Astrocyte of the spinal cord (primary cell): ENCODE measurements around the gene HDDC2.

ENCODE experiments used
- DNase-seq: peaks from one replicate; pipeline ENCODE4 v3.0.0; 2011; ENCODE audit warnings: low read depth, low spot score
- H3K4me3 ChIP-seq: 2 replicates; pipeline ENCODE4 v1.5.1; 2011; ENCODE audit warnings: low read depth, mild to moderate bottlenecking, low read length, moderate library complexity
- CTCF ChIP-seq: IDR thresholded peaks from 2 replicates; pipeline ENCODE4 v1.5.1; 2012; ENCODE audit warnings: low read depth, mild to moderate bottlenecking, low read length, inconsistent platforms
- in situ Hi-C: cut with HindIII; loops from 2 replicates; pipeline ENCODE4 v1.10.0; 2017; ENCODE audit warnings: low sequenced_read_pairs

HDDC2 gene

DNA sequence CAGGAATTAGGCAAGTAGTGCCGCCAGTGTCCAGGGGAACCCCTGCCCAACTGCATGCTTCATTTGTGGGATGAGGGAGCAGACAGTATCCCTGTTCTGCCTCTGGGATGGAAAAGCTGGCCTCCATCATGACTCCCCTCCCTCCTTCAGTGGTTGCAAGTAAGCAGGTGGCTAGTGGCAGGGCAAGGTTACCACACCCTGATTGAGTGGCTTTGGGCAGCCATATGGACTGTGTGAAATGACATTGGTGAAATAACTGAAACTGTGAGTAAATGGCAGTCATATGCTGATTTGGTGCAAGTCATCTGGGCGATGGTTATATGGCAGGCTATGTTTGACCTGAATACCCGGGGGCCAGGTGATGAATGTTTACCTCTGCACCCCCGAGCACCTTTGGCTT, 33.0 kb downstream of the HDDC2 start:
- in situ Hi-C loops, result no loop called here
- H3K4me3 ChIP-seq, result no peak overlapping the region
- no peak for TF ChIP-seq CTCF
- DNase-seq, result no peak

DNA sequence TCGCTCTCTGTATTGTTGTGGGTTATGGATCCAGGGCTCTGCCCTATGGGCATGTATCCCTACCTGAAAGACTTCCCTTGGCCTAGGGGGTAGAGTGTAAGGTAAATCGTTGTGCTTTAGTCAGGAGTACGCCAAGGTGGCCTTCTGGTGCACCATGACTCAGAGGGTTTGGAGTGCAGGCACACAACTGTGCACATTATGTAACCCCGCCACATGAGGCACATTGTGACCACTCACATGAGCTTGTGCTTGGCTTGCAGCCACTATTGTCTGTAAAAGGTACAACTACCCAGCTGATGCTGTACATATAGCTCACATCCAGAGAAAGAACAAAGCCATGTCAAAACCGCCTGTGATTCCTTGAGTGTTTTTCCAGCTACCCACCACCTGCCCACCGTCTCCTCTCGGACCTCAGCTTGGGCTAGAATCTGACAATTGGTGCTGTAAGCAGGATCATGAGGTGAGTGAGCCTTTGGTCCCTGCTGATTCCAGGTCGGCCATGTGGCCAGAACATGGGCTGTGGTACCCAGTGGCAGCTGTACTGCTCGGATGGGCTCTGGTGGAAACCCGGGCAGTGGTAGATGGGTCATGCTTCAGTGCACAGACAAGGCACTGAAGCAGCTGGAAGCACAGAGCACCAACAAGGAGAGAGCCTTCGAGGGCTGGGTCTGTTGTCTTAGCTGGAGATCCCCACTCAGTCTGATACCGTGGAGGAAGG, 33.8 kb downstream of the HDDC2 start:
- H3K4me3 ChIP-seq, result no peak overlapping the region
- DNase-seq, result no peak
- in situ Hi-C loops, result no loop called here
- TF ChIP-seq CTCF, result no peak

DNA sequence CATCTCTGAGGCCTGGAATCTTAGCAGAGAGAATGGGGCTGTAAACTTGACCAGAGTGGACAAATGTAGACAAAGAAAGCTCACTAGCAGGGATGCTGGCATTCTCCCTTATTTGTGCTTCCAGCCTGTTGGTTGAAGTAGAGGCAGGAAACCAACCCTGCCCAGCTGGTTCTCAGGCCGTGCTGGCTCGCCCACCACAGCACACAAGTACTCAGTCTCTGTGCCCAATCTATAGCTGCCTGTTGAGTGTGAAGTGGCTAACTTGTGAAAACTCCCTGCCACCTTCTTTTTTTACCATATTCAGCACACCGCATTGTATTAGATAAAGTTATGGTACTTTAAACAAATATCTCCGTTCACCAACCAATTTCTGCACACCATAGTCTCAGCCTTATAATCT, 37.3 kb downstream of the HDDC2 start:
- in situ Hi-C loops, result no loop called here
- no peak for TF ChIP-seq CTCF
- H3K4me3 ChIP-seq, result no peak overlapping the region
- no peak for DNase-seq

- peak; percentile 71 for DNase-seq
- H3K4me3 ChIP-seq, result no peak overlapping the region
- TF ChIP-seq CTCF, result no peak
- in situ Hi-C loops, result no loop called here
These were observed 39.5 kb downstream of the HDDC2 start for GRCh38 chr6:125262016-125263013.

- H3K4me3 ChIP-seq, result no peak overlapping the region
- in situ Hi-C loops, result no loop called here
- TF ChIP-seq CTCF, result no peak
- DNase-seq, result no peak
These were observed 42.4 kb downstream of the HDDC2 start for GRCh38 chr6:125259354-125259736.

- no peak overlapping the region for H3K4me3 ChIP-seq
- TF ChIP-seq CTCF, result no peak
- DNase-seq, result no peak
- in situ Hi-C loops, result no loop called here
These were observed 43.0 kb downstream of the HDDC2 start for GRCh38 chr6:125258651-125259353.
